Measurements from ENCODE around the gene LDLRAD4.

The LDLRAD4 gene

GRCh38 chr18:13268158-13269012 is 49.8 kb downstream of the LDLRAD4 start:
- DNase-seq = no peak

GRCh38 chr18:13269013-13269280 is 50.4 kb downstream of the LDLRAD4 start:
- no peak for DNase-seq

GRCh38 chr18:13269521-13270011 is 51.0 kb downstream of the LDLRAD4 start:
- no peak for DNase-seq

GRCh38 chr18:13270279-13270855 is 51.8 kb downstream of the LDLRAD4 start:
- DNase-seq = no peak

- DNase-seq = no peak
Observed at GRCh38 chr18:13271302-13271911, 52.8 kb downstream of the LDLRAD4 start.

- DNase-seq = no peak
Observed at GRCh38 chr18:13272416-13272815, 53.9 kb downstream of the LDLRAD4 start.

- DNase-seq = no peak
Observed at GRCh38 chr18:13273800-13274199, 55.2 kb downstream of the LDLRAD4 start.

GRCh38 chr18:13275075-13275474 is 56.5 kb downstream of the LDLRAD4 start:
- no peak for DNase-seq

GRCh38 chr18:13276530-13277520 is 58.3 kb downstream of the LDLRAD4 start:
- DNase-seq = no peak

- no peak for DNase-seq
Observed at GRCh38 chr18:13278062-13278630, 59.6 kb downstream of the LDLRAD4 start.

GRCh38 chr18:13279181-13280069 is 60.9 kb downstream of the LDLRAD4 start:
- DNase-seq = no peak

- peak; percentile 61 for DNase-seq
Observed at GRCh38 chr18:13280070-13280795, 61.7 kb downstream of the LDLRAD4 start.

GRCh38 chr18:13281406-13281805 is 62.8 kb downstream of the LDLRAD4 start:
- DNase-seq = no peak

GRCh38 chr18:13283746-13284145 is 65.2 kb downstream of the LDLRAD4 start:
- DNase-seq = no peak

GRCh38 chr18:13284330-13285027 is 65.9 kb downstream of the LDLRAD4 start:
- peak; percentile 14 for DNase-seq

GRCh38 chr18:13285874-13286273 is 67.3 kb downstream of the LDLRAD4 start:
- no peak for DNase-seq

GRCh38 chr18:13286456-13287125 is 68.0 kb downstream of the LDLRAD4 start:
- DNase-seq = no peak

GRCh38 chr18:13287372-13287771 is 68.8 kb downstream of the LDLRAD4 start:
- DNase-seq = peak; percentile 9

- DNase-seq = no peak
Observed at GRCh38 chr18:13288509-13289133, 70.1 kb downstream of the LDLRAD4 start.

Data from NCI-H1694 (cell line).